T-helper 2 cell (primary cell): Measurements from ENCODE around the gene KRTAP12-1.
"Not testable (repeated sequence)": the region's sequence is repeated elsewhere in the genome, so short reads cannot be mapped to it uniquely, and the experiment has no call there.

Source experiments
- DNase-seq, 5 experiments: peaks; one replicate each; pipeline versions ENCODE4 v3.0.0 to v3.0.0-alpha.2; 2012 to 2022

Gene KRTAP12-1

GRCh38 chr21:44664691-44665090, 17.3 kb downstream of the KRTAP12-1 start:
- no peak for DNase-seq

DNA sequence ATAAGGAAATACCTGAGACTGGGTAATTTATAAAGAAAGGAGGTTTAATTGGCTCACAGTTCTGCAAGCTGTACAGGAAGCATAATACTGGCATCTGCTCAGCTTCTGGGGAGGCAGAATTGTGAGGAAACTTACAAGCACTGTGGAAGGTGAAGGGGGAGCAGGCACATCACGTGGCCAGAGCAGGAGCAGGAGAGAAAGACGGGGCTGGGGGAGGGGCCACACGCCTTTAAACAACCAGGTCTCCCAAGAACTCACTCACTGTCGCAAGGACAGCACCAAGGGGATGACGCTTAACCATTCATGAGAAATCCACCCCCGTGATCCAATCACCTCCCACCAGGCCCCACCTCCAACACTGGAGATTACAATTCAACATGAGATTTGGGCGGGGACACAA, 20.4 kb downstream of the KRTAP12-1 start:
- not testable (repeated sequence) for DNase-seq

- DNase-seq, result peak in 2 of 5 experiments; percentile 44 to 73
Measured at GRCh38 chr21:44658913-44659595, 22.9 kb downstream of the KRTAP12-1 start.

DNA sequence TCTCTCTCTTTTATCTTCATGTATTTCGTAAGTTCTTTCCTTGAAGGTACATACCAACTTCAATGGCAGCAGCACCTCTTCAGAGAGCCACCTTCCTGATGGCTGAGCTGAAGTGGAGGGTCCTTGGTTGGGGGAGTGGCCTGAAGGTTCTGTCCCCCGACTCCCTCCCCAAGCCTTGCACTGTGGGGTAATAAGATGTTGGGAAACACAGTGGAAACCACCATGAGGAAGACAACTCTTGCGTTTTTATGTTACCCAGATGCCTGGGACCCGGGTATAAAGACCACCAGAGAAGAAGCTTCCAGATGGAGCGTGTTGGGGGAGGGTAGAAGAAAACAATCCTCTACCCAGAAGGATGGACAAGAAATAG, 23.4 kb downstream of the KRTAP12-1 start:
- no peak for DNase-seq

DNA sequence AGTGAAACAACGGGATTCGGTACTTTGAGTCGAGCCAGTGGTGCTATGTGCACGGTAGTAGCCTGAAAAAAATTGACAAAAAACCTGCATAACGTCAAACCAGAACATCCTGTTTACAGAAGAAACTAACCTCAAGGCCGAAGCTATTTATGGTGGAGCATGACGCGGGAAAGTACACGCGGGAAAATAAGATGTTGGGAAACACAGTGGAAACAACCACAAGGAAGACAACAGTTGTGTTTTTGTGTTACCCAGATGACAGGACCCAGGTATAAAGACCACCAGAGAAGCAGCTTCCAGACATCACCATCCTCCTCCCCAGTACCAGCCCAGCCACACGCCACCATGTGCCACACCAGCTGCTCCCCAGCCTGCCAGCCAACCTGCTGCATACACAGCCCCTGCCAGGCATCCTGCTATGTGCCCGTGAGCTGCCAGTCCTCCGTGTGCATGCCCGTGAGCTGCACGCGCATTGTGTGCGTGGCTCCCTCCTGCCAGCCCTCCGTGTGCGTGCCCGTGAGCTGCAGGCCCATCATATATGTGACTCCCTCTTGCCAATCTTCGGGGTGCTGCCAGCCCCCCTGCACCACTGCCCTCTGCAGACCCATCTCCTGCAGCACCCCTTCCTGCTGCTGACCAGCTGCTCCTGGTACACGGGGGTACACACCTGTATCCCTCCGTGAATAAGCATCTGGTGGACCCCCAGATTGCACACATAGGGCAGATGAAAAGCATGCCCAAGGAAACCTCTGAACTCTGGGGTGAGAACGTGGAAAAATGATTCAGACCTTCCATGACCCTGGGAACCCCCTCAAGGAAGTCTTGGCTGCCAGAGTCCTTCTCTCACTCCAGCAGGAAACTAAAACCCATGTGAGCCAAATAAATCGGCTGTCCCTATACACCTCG, 24.1 kb downstream of the KRTAP12-1 start, which contains the start of gene KRTAP12-3:
Gene KRTAP12-3 (plus strand): TSS at position 298 of the 906 bp plus-strand sequence. CDS start 48 bp downstream, at position 346.
- DNase-seq, result peak in 3 of 5 experiments; percentile 44 to 92 (median 89)

- DNase-seq, result no peak
Measured at GRCh38 chr21:44656868-44657267, 25.1 kb downstream of the KRTAP12-1 start.

DNA sequence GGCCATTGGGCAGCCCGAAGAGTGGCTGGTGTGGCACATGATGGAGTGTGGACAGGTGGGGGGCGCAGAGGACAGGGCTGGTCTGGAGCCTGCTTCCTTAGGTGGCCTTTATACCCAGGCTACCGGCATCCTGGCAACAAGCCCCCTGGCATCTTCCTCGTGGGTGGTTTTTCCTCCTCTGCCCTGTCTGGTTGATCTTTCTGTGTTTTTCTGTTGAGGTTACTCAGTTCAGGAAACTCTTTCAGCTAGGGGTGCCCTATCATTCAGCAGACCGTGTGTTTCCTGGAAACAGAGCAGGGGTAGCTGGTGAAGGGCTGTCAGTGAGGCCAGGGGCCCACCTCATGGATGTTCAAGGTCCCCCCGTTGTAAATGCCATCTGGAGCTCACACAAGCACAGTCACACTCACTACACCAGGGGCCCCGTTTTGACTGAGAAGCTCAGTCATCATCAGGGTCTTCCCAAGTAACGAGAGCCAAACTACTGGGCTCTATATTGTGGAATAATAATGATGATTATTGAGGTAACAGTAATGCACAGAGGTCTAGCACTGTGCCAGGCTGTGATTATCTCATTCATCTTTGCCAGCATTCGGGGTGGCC, 27.3 kb downstream of the KRTAP12-1 start, which contains the start of gene KRTAP12-4:
Gene KRTAP12-4 (minus strand): TSS at position 84 of the 600 bp plus-strand sequence. CDS start 45 bp downstream, at position 39.
- DNase-seq, result peak in 1 of 5 experiments; percentile 47

GRCh38 chr21:44653656-44654575, 28.0 kb downstream of the KRTAP12-1 start:
- DNase-seq, result peak in 3 of 5 experiments; percentile 58 to 91 (median 77)

- DNase-seq, result no peak
Measured at GRCh38 chr21:44653123-44653522, 28.8 kb downstream of the KRTAP12-1 start.

DNA sequence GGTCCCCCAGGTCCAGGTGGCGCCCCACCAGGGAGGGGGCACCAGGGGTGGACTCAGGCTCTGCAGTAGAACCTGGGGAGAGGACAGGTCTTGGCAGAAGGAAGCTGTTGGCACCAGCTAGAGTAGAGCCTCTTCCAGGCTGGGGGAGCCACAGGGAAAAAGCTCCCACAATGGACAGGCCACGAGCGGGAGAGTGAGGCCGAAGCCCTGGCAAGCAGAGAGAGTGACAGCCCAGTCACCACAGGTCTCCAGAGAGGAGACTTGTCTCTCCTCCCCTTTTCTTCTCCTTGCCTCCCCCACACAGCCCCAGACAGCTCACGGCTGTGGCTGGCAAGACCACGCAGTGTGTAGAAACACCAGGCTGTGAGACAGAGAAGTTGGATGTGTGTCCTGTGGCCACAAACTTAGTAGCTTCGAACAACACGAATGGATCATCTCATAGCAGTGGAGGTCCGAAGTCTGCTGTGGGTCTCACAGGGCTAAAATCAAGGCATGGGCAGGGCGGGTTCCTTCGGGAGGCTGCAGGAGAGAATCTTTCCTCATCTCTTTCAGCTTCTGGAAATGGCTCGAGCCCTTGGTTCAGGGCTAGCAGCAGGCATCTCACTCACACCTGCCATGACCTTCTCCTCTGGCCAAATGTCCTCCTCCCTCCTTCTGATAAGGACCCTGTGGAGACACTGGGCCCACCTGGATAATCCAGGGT, 30.8 kb downstream of the KRTAP12-1 start:
- DNase-seq, result no peak

DNA sequence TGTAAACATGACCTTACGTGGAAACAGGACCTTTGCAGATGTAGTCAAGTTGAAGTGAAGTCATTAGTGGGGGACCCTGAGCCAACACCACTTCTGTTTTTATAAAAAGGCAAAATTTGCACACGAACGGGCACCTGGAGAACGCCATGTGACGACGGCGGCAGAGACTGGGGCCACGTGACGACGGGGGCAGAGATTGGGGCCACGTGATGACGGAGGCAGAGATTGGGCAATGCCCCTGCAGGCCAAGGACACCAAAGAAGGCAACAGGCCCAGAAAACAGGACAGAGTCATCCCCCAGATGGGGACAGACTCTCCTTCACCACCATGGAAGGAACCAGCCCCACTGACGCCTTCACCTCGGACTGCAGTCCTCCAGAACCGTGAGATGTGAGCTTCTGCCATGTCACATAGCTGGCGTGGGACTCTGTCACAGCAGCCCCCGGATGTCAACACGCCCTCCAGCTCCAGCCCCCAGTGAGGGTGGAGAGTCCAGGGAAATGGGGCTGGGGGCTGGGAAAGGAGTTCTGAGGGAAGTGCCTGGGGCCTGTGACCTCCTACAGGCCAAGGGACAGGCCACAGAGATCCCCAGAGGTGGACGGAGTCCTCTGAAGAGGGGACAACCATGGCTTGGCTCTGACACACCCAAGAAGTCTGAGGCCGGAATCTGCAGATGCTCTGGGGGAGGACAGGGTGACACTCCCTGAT, 31.5 kb downstream of the KRTAP12-1 start:
- no peak for DNase-seq

- no peak for DNase-seq
Measured at GRCh38 chr21:44649521-44650100, 32.4 kb downstream of the KRTAP12-1 start.

DNA sequence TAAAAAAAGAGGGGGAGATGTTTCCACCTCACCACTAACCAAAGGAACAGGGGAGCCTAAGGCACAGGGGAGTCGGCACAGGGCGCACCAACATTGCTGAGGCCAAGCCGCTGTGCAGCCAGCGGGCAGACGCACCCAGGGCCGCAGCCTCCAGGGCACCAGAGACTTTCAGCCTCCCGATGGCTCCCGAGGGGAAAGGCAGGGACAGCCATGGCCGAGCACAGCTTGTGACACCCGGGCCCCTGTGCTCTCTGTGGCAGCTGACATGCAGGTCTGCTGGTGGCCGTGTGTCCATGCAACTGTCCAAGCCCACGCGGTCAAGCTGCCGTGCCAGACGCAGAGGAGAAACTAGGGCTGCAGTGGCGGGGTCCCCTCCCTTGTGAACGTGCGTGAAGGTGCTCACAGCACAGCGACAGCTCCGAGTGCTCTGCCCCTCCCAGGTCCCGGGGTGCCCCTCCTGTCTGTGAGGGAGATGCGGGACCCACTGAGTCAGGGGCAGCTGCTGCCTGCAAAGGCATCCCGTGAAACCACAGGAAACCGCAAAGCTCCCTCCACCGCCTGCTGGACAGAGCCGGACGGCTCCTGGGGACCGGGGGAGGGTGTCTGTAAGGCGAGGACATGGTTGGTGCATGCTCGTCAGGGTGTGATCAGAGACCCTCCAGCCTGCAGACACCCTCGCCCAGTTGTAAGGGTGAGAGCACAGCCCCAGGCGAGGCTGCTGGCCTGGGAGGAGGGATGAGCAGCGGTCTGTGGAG, 33.2 kb downstream of the KRTAP12-1 start:
- no peak for DNase-seq

DNA sequence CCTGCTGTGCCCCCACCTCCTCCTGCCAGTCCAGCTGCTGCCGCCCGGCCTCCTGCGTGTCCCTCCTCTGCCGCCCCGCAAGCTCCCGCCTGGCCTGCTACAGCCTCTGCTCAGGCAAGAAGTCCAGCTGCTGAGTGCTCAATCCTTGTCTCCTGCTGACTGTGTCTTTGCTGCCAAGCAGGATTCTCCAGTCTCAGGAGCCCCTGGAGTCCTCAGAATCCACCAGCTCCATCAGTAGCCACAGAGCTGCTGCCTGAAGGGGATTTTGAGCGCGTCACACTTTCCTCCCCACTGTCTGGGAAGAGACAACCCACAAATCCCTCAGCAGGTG, 34.8 kb downstream of the KRTAP12-1 start:
- no peak for DNase-seq

DNA sequence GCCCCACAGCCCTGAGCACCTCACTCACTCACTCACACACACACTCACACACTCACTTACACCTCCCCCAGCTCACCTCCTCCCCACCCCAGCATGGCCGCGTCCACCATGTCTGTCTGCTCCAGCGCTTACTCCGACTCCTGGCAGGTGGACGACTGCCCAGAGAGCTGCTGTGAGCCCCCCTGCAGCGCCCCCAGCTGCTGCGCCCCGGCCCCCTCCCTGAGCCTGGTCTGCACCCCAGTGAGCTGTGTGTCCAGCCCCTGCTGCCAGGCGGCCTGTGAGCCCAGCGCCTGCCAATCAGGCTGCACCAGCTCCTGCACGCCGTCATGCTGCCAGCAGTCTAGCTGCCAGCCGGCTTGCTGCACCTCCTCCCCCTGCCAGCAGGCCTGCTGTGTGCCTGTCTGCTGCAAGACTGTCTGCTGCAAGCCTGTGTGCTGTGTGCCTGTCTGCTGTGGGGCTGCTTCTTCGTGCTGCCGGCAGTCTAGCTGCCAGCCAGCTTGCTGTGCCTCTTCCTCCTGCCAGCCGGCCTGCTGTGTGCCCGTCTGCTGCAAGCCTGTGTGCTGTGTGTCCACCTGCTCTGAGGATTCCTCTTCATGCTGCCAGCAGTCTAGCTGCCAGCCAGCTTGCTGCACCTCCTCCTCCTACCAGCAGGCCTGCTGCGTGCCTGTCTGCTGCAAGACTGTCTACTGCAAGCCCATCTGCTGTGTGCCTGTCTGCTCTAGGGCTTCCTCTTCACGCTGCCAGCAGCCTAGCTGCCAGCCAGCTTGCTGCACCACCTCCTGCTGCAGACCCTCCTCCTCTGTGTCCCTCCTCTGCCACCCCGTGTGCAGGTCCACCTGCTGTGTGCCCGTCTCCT, 35.4 kb downstream of the KRTAP12-1 start, which contains the start of gene KRTAP10-11:
Gene KRTAP10-11 (plus strand): TSS at position 49 of the 856 bp plus-strand sequence. CDS start 45 bp downstream, at position 94.
- DNase-seq, result not testable (repeated sequence)

- DNase-seq, result no peak
Measured at GRCh38 chr21:44644878-44645277, 37.1 kb downstream of the KRTAP12-1 start.

GRCh38 chr21:44643741-44644310, 38.1 kb downstream of the KRTAP12-1 start:
- no peak for DNase-seq

- no peak for DNase-seq
Measured at GRCh38 chr21:44640761-44641160, 41.2 kb downstream of the KRTAP12-1 start.
